ENCODE results near the gene PDZD2.

The PDZD2 gene

GRCh38 chr5:32157078-32157477, 518.1 kb downstream of the PDZD2 start:
- no peak for DNase-seq

- no peak for DNase-seq
Observed at GRCh38 chr5:32158679-32158975, 519.7 kb downstream of the PDZD2 start.

DNA sequence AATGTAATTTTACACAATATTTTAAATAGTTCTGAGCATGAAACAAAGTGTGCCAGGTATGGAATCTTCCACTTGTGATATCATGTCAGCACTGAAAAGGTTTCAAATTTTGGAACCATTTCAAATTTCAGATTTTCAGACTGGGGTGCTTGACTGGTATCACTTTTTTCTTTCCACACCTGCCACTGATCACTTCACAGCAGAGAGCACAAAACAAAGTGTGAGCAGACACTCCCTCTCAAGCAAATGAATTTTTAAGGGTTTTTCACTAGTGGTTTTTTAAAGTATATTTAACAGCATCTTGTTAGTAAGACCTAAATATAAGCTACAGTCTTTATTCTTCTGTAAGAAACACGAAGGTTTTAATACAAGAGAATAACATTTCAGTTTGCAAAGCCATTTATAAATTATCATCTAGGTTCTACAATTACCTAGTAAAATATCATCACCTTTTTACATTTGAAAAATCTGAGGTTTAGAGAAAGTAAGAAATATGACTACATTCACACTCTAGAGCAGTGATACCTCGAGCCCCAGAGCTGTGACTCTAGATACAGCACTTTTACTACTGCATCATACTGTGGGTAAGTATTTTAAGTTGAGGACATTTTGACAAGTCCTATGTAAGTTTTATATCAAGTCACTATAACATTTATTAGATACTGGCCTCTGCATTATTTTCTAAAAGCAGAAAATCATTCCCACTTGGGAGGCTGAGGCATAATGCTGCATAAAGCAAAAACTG, 520.6 kb downstream of the PDZD2 start:
- DNase-seq, result no peak

GRCh38 chr5:32160228-32160627, 521.3 kb downstream of the PDZD2 start:
- no peak for DNase-seq

Data from kidney glomerular epithelial cell (primary cell).